H9 (cell line): ENCODE results near the gene GDNF. TPM values are rescaled to one million over a fixed set of nuclear protein-coding genes. Genes with fewer than 3 reads are reported as not detected.

Source experiments
- DNase-seq: peaks from one replicate; pipeline ENCODE4 v3.0.0-alpha.2; 2017
- H2AFZ ChIP-seq: one replicate; pipeline ENCODE4 v1.6.1; 2013; ENCODE audit warnings: mild to moderate bottlenecking, low read length, control low read depth, moderate library complexity
- H2AK5ac ChIP-seq: 2 replicates; pipeline ENCODE4 v1.6.1; 2013; ENCODE audit warnings: low read length, control low read depth, mixed read lengths; ENCODE audit not compliant: insufficient read length
- H2BK120ac ChIP-seq: one replicate; pipeline ENCODE4 v1.6.1; 2013; ENCODE audit warnings: low read depth, mild to moderate bottlenecking, low read length, control low read depth, inconsistent platforms; ENCODE audit not compliant: poor library complexity, severe bottlenecking
- H2BK12ac ChIP-seq: 2 replicates; pipeline ENCODE4 v1.6.1; 2013; ENCODE audit warnings: low read length, control low read depth, mixed read lengths, low read depth; ENCODE audit not compliant: insufficient read length
- H2BK15ac ChIP-seq: 2 replicates; pipeline ENCODE4 v1.6.1; 2013; ENCODE audit warnings: low read depth, low read length, control low read depth
- H2BK20ac ChIP-seq: one replicate; pipeline ENCODE4 v1.6.1; 2013; ENCODE audit warnings: low read depth, mild to moderate bottlenecking, low read length, control low read depth, inconsistent platforms; ENCODE audit not compliant: poor library complexity, severe bottlenecking
- H2BK5ac ChIP-seq: 2 replicates; pipeline ENCODE4 v1.6.1; 2013; ENCODE audit warnings: low read length, control low read depth, mixed read lengths; ENCODE audit not compliant: insufficient read length
- H3K14ac ChIP-seq: 2 replicates; pipeline ENCODE4 v1.6.1; 2013; ENCODE audit warnings: low read length, control low read depth; ENCODE audit not compliant: insufficient read depth
- H3K18ac ChIP-seq: 2 replicates; pipeline ENCODE4 v1.6.1; 2013; ENCODE audit warnings: low read depth, mild to moderate bottlenecking, mixed read lengths, low read length, control low read depth; ENCODE audit not compliant: insufficient read length
- H3K23ac ChIP-seq: 2 replicates; pipeline ENCODE4 v1.6.1; 2013; ENCODE audit warnings: low read length, control low read depth, mixed read lengths, low read depth; ENCODE audit not compliant: insufficient read length
- H3K23me2 ChIP-seq: 2 replicates; pipeline ENCODE4 v1.6.1; 2013; ENCODE audit warnings: low read depth, mild to moderate bottlenecking, mixed read lengths, low read length, control low read depth; ENCODE audit not compliant: insufficient read length, poor library complexity, severe bottlenecking
- H3K27ac ChIP-seq: 2 replicates; pipeline ENCODE4 v1.5.1; 2013; ENCODE audit warnings: low read length, control low read depth, mixed read lengths, low read depth; ENCODE audit not compliant: insufficient read length
- H3K27me3 ChIP-seq: 2 replicates; pipeline ENCODE4 v1.6.1; 2013; ENCODE audit warnings: low read length, control low read depth, inconsistent platforms; ENCODE audit not compliant: insufficient read depth
- H3K4ac ChIP-seq: 2 replicates; pipeline ENCODE4 v1.6.1; 2013; ENCODE audit warnings: low read depth, mild to moderate bottlenecking, control low read depth, inconsistent platforms, low read length, moderate library complexity
- H3K4me1 ChIP-seq: 2 replicates; pipeline ENCODE4 v1.6.1; 2013; ENCODE audit warnings: low read length, control low read depth, inconsistent platforms; ENCODE audit not compliant: insufficient read depth
- H3K4me2 ChIP-seq: 2 replicates; pipeline ENCODE4 v1.6.1; 2013; ENCODE audit warnings: low read length, control low read depth, mixed read lengths; ENCODE audit not compliant: insufficient read length, insufficient read depth
- H3K56ac ChIP-seq: 2 replicates; pipeline ENCODE4 v1.6.1; 2013; ENCODE audit warnings: low read depth, mild to moderate bottlenecking, mixed read lengths, low read length, control low read depth; ENCODE audit not compliant: insufficient read length
- H3K79me1 ChIP-seq: 2 replicates; pipeline ENCODE4 v1.6.1; 2013; ENCODE audit warnings: low read depth, mild to moderate bottlenecking, moderate library complexity, low read length, control low read depth, inconsistent platforms; ENCODE audit not compliant: insufficient read depth, poor library complexity, severe bottlenecking
- H3K79me2 ChIP-seq: 2 replicates; pipeline ENCODE4 v1.6.1; 2013; ENCODE audit warnings: low read length, control low read depth, inconsistent platforms; ENCODE audit not compliant: insufficient read depth
- H3K9ac ChIP-seq: 2 replicates; pipeline ENCODE4 v1.6.1; 2013; ENCODE audit warnings: low read length, control low read depth, mixed read lengths; ENCODE audit not compliant: insufficient read length; ENCODE audit errors: extremely low read depth
- H3K9me3 ChIP-seq: one replicate; pipeline ENCODE4 v1.6.1; 2013; ENCODE audit warnings: low read depth, low read length, inconsistent platforms; ENCODE audit not compliant: control insufficient read depth
- H3T11ph ChIP-seq: one replicate; pipeline ENCODE4 v1.6.1; 2013; ENCODE audit warnings: mild to moderate bottlenecking, low read length, control low read depth, inconsistent platforms
- H4K20me1 ChIP-seq: one replicate; pipeline ENCODE4 v1.6.1; 2013; ENCODE audit not compliant: control insufficient read depth, insufficient read length, insufficient read depth
- H4K5ac ChIP-seq: 2 replicates; pipeline ENCODE4 v1.6.1; 2013; ENCODE audit warnings: low read depth, mild to moderate bottlenecking, mixed read lengths, low read length, control low read depth; ENCODE audit not compliant: insufficient read length
- H4K8ac ChIP-seq: replicated peaks from 2 replicates; pipeline ENCODE4 v1.6.1; 2013; ENCODE audit warnings: low read length, control low read depth, mixed read lengths, low read depth; ENCODE audit not compliant: insufficient read length
- H4K91ac ChIP-seq: 2 replicates; pipeline ENCODE4 v1.6.1; 2013; ENCODE audit warnings: low read depth, mild to moderate bottlenecking, moderate library complexity, mixed read lengths, low read length, control low read depth; ENCODE audit not compliant: insufficient read length
- H3K27ac Mint-ChIP-seq, 3 experiments: 2 replicates in 2 of 3; 3 replicates in 1 of 3; pipeline ENCODE4 v1.8.0; 2020 to 2021; ENCODE audit warnings: mixed read lengths in 3 of 3, mild to moderate bottlenecking in 1 of 3, moderate library complexity in 1 of 3
- H3K27me3 Mint-ChIP-seq: 2 replicates; pipeline ENCODE4 v1.8.0; 2021; ENCODE audit warnings: low read depth, mild to moderate bottlenecking, moderate library complexity, mixed read lengths
- H3K36me3 Mint-ChIP-seq, 3 experiments: 2 replicates in 2 of 3; 3 replicates in 1 of 3; pipeline ENCODE4 v1.8.0; 2020 to 2021; ENCODE audit warnings: low read depth in 3 of 3, mixed read lengths in 3 of 3; ENCODE audit not compliant: insufficient read depth in 1 of 3
- H3K4me1 Mint-ChIP-seq, 2 experiments: 2 replicates each; pipeline ENCODE4 v1.8.0; 2020; ENCODE audit warnings: mixed read lengths in 2 of 2
- H3K4me3 Mint-ChIP-seq, 2 experiments: 2 replicates in 1 of 2; 3 replicates in 1 of 2; pipeline ENCODE4 v1.8.0; 2020 to 2021; ENCODE audit warnings: mild to moderate bottlenecking in 2 of 2, mixed read lengths in 2 of 2, moderate library complexity in 1 of 2
- H3K9me3 Mint-ChIP-seq, 2 experiments: 2 replicates in 1 of 2; 3 replicates in 1 of 2; pipeline ENCODE4 v1.8.0; 2020; ENCODE audit warnings: mild to moderate bottlenecking in 2 of 2, mixed read lengths in 2 of 2, moderate library complexity in 1 of 2
- CTCF ChIP-seq: fragments of 200-600 bp; sonication (generic); conservative IDR thresholded peaks from 3 replicates; pipeline ENCODE4 v1.8.0; 2021; ENCODE audit warnings: antibody characterized with exemption, mild to moderate bottlenecking
- WGBS: extraction: QIAGEN DNeasy Blood & Tissue Kit; methylation state at CpG from one replicate; pipeline ENCODE4 v1.1.7; 2013; ENCODE audit warnings: missing lambda C conversion rate, low lambda C conversion rate, mixed read lengths; ENCODE audit not compliant: insufficient read length; ENCODE audit errors: extremely low coverage; 5-methylcytosine and 5-hydroxymethylcytosine counted together
- total RNA-seq: library from RNA; stranded (reverse); gene quantifications from 2 replicates; pipeline ENCODE4 v1.2.1, GENCODE V29; 2021

The GDNF gene
- total RNA-seq, 1 experiment from 2014 or later: not detected

- H4K8ac ChIP-seq: no peak overlapping the region
- H3K79me1 ChIP-seq: no peaks in the 10 kb centered on the region
- no peak overlapping the region for H3K23ac ChIP-seq
- no peaks in the 10 kb centered on the region for H4K20me1 ChIP-seq
- H3T11ph ChIP-seq: no peak overlapping the region
- H3K79me2 ChIP-seq: no peaks in the 10 kb centered on the region
- H2BK12ac ChIP-seq: no peak overlapping the region
- Mint-ChIP-seq H3K27me3 (peaks cover 61% of the 10 kb centered on the region), H3K9me3 (no peaks in the 10 kb centered on the region), H3K4me3 (no peak overlapping the region), H3K4me1 (peaks cover 17 to 26% of the 10 kb centered on the region in 2 experiments), H3K27ac (no peak overlapping the region), H3K36me3 (no peaks in the 10 kb centered on the region; a peak in 1 of 7 replicates)
- no peak overlapping the region for H3K9ac ChIP-seq
- H4K5ac ChIP-seq: no peak overlapping the region
- H2BK20ac ChIP-seq: no peak overlapping the region
- no peak overlapping the region for H4K91ac ChIP-seq
- no peak overlapping the region for H3K27ac ChIP-seq
- no peak for DNase-seq
- no peak overlapping the region for H2BK15ac ChIP-seq
- H3K56ac ChIP-seq: no peak overlapping the region
- no peak overlapping the region for H3K4ac ChIP-seq
- WGBS: no CpG with 5 or more reads among the region's 5 CpGs
- no peak overlapping the region for H3K4me2 ChIP-seq
- H2AK5ac ChIP-seq: no peak overlapping the region
- no peak overlapping the region for H3K14ac ChIP-seq
- no peak for TF ChIP-seq CTCF
- no peak overlapping the region for H2AFZ ChIP-seq
- no peak overlapping the region for H3K18ac ChIP-seq
- H2BK120ac ChIP-seq: no peak overlapping the region
- H3K9me3 ChIP-seq: no peaks in the 10 kb centered on the region
- peaks cover 22% of the 10 kb centered on the region for H3K27me3 ChIP-seq
- H3K23me2 ChIP-seq: peaks cover 6% of the 10 kb centered on the region
- H2BK5ac ChIP-seq: no peak overlapping the region
- peaks cover 5% of the 10 kb centered on the region; the same call in 1 of the 2 replicates for H3K4me1 ChIP-seq
These were observed 9.5 kb downstream of the GDNF start for GRCh38 chr5:37830348-37830747.
